Measurements from ENCODE around the gene GPR32. TPM values are rescaled to one million over a fixed set of nuclear protein-coding genes. Genes with fewer than 3 reads are reported as not detected.
A peak's percentile ranks its signal among the peaks of the same experiment; 100 is the strongest.

The GPR32 gene
- total and polyA plus RNA-seq, 10 donors: not detected

GRCh38 chr19:50796634-50797428 lies 26.6 kb downstream of the GPR32 start:
- Histone ChIP-seq H3K27ac (no peak overlapping the region), H3K9me3 (no peaks in the 10 kb centered on the region), H3K27me3 (replicated peaks in 1 of 7) (peaks cover 0 to 1% (median 0%) of the 10 kb centered on the region in 7 donors), H3K4me3 (no peak overlapping the region), H3K4me1 (peaks cover 0 to 21% (median 5%) of the 10 kb centered on the region in 6 donors), H3K36me3 (peaks cover 0 to 69% (median 43%) of the 10 kb centered on the region in 6 donors)
- intact Hi-C loops (cut with DNase I; ENCODE audit: low total_unique reads): no loop called here
- no peak for DNase-seq
- TF ChIP-seq POLR2A (IDR thresholded peaks at IDR 0.05) (no peak), CTCF (IDR thresholded peaks at IDR 0.05 in 8 of 11, conservative IDR thresholded peaks at IDR 0.05 in 3 of 11) (no peak), POLR2AphosphoS5 (IDR thresholded peaks at IDR 0.05) (no peak)
- 77 to 100% (median 88%) methylated on average over 5 to 8 of the region's 8 CpGs for whole genome bisulfite sequencing, 5 donors

- no peak for DNase-seq
- peaks cover 0 to 75% (median 48%) of the 10 kb centered on the region in 6 donors for H3K36me3 ChIP-seq
- intact Hi-C loops (cut with DNase I; ENCODE audit: low total_unique reads): no loop called here
- no peaks in the 10 kb centered on the region for H3K9me3 ChIP-seq
- TF ChIP-seq POLR2AphosphoS5 (IDR thresholded peaks at IDR 0.05) (no peak), POLR2A (IDR thresholded peaks at IDR 0.05) (no peak), CTCF (IDR thresholded peaks at IDR 0.05 in 8 of 11, conservative IDR thresholded peaks at IDR 0.05 in 3 of 11) (no peak)
- H3K4me1 ChIP-seq: peaks cover under 1 to 27% (median 9%) of the 10 kb centered on the region in 6 donors
- no peaks in the 10 kb centered on the region for H3K27me3 ChIP-seq (replicated peaks in 1 of 7)
- H3K4me3 ChIP-seq: no peak overlapping the region
- WGBS, 5 donors: 83 to 96% (median 93%) methylated on average over 7 of the region's 7 CpGs
- no peak overlapping the region for H3K27ac ChIP-seq
Observed at GRCh38 chr19:50797429-50797780, 27.1 kb downstream of the GPR32 start.

- intact Hi-C loops (cut with DNase I; ENCODE audit: low total_unique reads): no loop called here
- Histone ChIP-seq H3K9me3 (no peaks in the 10 kb centered on the region), H3K27ac (no peak overlapping the region), H3K36me3 (peaks cover 0 to 75% (median 48%) of the 10 kb centered on the region in 6 donors), H3K27me3 (replicated peaks in 1 of 7) (no peaks in the 10 kb centered on the region), H3K4me3 (no peak overlapping the region), H3K4me1 (peaks cover 6 to 33% (median 16%) of the 10 kb centered on the region in 6 donors)
- WGBS, 5 donors: 77 to 89% (median 80%) methylated on average over 11 to 18 of the region's 18 CpGs
- no peak for DNase-seq
- TF ChIP-seq POLR2AphosphoS5 (IDR thresholded peaks at IDR 0.05) (peak in 1 of 3 donors; percentile 41), POLR2A (IDR thresholded peaks at IDR 0.05) (no peak)
Observed at GRCh38 chr19:50797781-50798658, 27.8 kb downstream of the GPR32 start.

GRCh38 chr19:50798659-50799546 lies 28.6 kb downstream of the GPR32 start:
- H3K4me1 ChIP-seq: peaks cover 15 to 42% (median 24%) of the 10 kb centered on the region in 6 donors
- H3K36me3 ChIP-seq: peaks cover 0 to 75% (median 48%) of the 10 kb centered on the region in 6 donors
- no peaks in the 10 kb centered on the region for H3K9me3 ChIP-seq
- TF ChIP-seq POLR2AphosphoS5 (IDR thresholded peaks at IDR 0.05) (no peak), POLR2A (IDR thresholded peaks at IDR 0.05) (no peak)
- intact Hi-C loops (cut with DNase I; ENCODE audit: low total_unique reads): no loop called here
- DNase-seq: no peak
- no peak overlapping the region for H3K27ac ChIP-seq
- no peaks in the 10 kb centered on the region for H3K27me3 ChIP-seq (replicated peaks in 1 of 7)
- WGBS, 5 donors: 77 to 92% (median 88%) methylated on average over 18 to 21 of the region's 21 CpGs
- no peak overlapping the region for H3K4me3 ChIP-seq

Measured in spleen (tissue), 11 donors.